ENCODE data around the gene CDH23.

GRCh38 chr10:71726580-71727104, 329.9 kb downstream of the CDH23 start:
- no peak for TF ChIP-seq CTCF (IDR thresholded peaks at IDR 0.05; ENCODE audit: low read length)
- no peak for TF ChIP-seq EZH2 (optimal IDR thresholded peaks at IDR 0.05; ENCODE audit: low read depth, low read length)
- TF ChIP-seq EZH2phosphoT487 (IDR thresholded peaks at IDR 0.05; ENCODE audit: low read length): no peak

Data from MM.1S (cell line).